ENCODE measurements around the gene IRGC. TPM values are rescaled to one million over a fixed set of nuclear protein-coding genes. Genes with fewer than 3 reads are reported as not detected.

IRGC gene
- total RNA-seq, 3 donors from 2014 or later: not detected

- no peaks in the 10 kb centered on the region for H3K36me3 ChIP-seq (ENCODE audit: low read depth)
- no peak for TF ChIP-seq CTCF (IDR thresholded peaks at IDR 0.05)
- no peak overlapping the region for H3K4me3 ChIP-seq
- peaks cover 7% of the 10 kb centered on the region for H3K4me1 ChIP-seq (ENCODE audit: low read depth)
- H3K9me3 ChIP-seq: peaks cover 7% of the 10 kb centered on the region
- peak; percentile 84 for ATAC-seq
- peak in 1 of 3 donors; percentile 17 for DNase-seq
- intact Hi-C loops (cut with DNase I, micrococcal nuclease): no loop called here
Observed at GRCh38 chr19:43711751-43712355, 4.0 kb upstream of the IRGC start.

GRCh38 chr19:43713208-43713607, 2.7 kb upstream of the IRGC start:
- no peak overlapping the region for H3K4me3 ChIP-seq
- peaks cover 7% of the 10 kb centered on the region for H3K9me3 ChIP-seq
- ATAC-seq: peak; percentile 41
- no peak for DNase-seq
- H3K4me1 ChIP-seq (ENCODE audit: low read depth): peaks cover 7% of the 10 kb centered on the region
- intact Hi-C loops (cut with DNase I, micrococcal nuclease): no loop called here
- no peak for TF ChIP-seq CTCF (IDR thresholded peaks at IDR 0.05)
- H3K36me3 ChIP-seq (ENCODE audit: low read depth): no peaks in the 10 kb centered on the region

GRCh38 chr19:43718627-43719377, 2.9 kb downstream of the IRGC start:
- H3K9me3 ChIP-seq: no peaks in the 10 kb centered on the region
- intact Hi-C loops (cut with DNase I, micrococcal nuclease): no loop called here
- ATAC-seq: no peak
- H3K4me1 ChIP-seq (ENCODE audit: low read depth): no peaks in the 10 kb centered on the region
- DNase-seq: no peak
- TF ChIP-seq CTCF (IDR thresholded peaks at IDR 0.05): no peak
- no peaks in the 10 kb centered on the region for H3K36me3 ChIP-seq (ENCODE audit: low read depth)
- no peak overlapping the region for H3K4me3 ChIP-seq

GRCh38 chr19:43719378-43719868, 3.5 kb downstream of the IRGC start:
- no peak for ATAC-seq
- no peak for TF ChIP-seq CTCF (IDR thresholded peaks at IDR 0.05)
- intact Hi-C loops (cut with DNase I, micrococcal nuclease): no loop called here

GRCh38 chr19:43719918-43720317, 4.0 kb downstream of the IRGC start:
- ATAC-seq: no peak
- Histone ChIP-seq H3K4me3 (no peak overlapping the region), H3K36me3 (ENCODE audit: low read depth) (no peaks in the 10 kb centered on the region), H3K9me3 (no peaks in the 10 kb centered on the region), H3K4me1 (ENCODE audit: low read depth) (no peaks in the 10 kb centered on the region)
- no peak for TF ChIP-seq CTCF (IDR thresholded peaks at IDR 0.05)
- DNase-seq: no peak
- intact Hi-C loops (cut with DNase I, micrococcal nuclease): no loop called here

More at GRCh38 chr19:43719378-43719868, 3.5 kb downstream of the IRGC start:
- Histone ChIP-seq H3K9me3 (no peaks in the 10 kb centered on the region), H3K4me1 (ENCODE audit: low read depth) (no peaks in the 10 kb centered on the region), H3K36me3 (ENCODE audit: low read depth) (no peaks in the 10 kb centered on the region), H3K4me3 (no peak overlapping the region)
- DNase-seq: no peak

Data from mucosa of descending colon (tissue), 3 donors.